Right kidney (tissue), 9 donors: ENCODE results near the gene ZNF800.
"Not testable (repeated sequence)": the region's sequence is repeated elsewhere in the genome, so short reads cannot be mapped to it uniquely, and the experiment has no call there.

Experiments used
- DNase-seq: peaks from one replicate; pipeline ENCODE4 v3.0.0-alpha.2; 2016
- long read RNA-seq, 8 donors: transcript quantifications; one replicate each; lab custom pipeline, GENCODE V29; 2026

ZNF800 gene, protein sequence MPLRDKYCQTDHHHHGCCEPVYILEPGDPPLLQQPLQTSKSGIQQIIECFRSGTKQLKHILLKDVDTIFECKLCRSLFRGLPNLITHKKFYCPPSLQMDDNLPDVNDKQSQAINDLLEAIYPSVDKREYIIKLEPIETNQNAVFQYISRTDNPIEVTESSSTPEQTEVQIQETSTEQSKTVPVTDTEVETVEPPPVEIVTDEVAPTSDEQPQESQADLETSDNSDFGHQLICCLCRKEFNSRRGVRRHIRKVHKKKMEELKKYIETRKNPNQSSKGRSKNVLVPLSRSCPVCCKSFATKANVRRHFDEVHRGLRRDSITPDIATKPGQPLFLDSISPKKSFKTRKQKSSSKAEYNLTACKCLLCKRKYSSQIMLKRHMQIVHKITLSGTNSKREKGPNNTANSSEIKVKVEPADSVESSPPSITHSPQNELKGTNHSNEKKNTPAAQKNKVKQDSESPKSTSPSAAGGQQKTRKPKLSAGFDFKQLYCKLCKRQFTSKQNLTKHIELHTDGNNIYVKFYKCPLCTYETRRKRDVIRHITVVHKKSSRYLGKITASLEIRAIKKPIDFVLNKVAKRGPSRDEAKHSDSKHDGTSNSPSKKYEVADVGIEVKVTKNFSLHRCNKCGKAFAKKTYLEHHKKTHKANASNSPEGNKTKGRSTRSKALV
- long read RNA-seq, donor 1, partial matches to known transcripts = 0 of 1 reads
- long read RNA-seq, donor 1, other reads (novel, unspliced or antisense) = 0 of 1 reads
- long read RNA-seq, donor 2, partial matches to known transcripts = 0 of 1 reads
- long read RNA-seq, donor 2, other reads (novel, unspliced or antisense) = 0 of 1 reads
- long read RNA-seq, donor 3, partial matches to known transcripts = 0 of 1 reads
- long read RNA-seq, donor 3, other reads (novel, unspliced or antisense) = 0 of 1 reads
- long read RNA-seq, donor 4 = 0 reads
- long read RNA-seq, donor 5 = 0 reads
- long read RNA-seq, donor 6, partial matches to known transcripts = 0 of 1 reads
- long read RNA-seq, donor 6, other reads (novel, unspliced or antisense) = 0 of 1 reads
- long read RNA-seq, donor 7 = 0 reads
- long read RNA-seq, donor 8, partial matches to known transcripts = 0 of 1 reads
- long read RNA-seq, donor 8, other reads (novel, unspliced or antisense) = 0 of 1 reads

- peak; percentile 78 for DNase-seq
These were observed at the start of gene ZNF800 for GRCh38 chr7:127392566-127393367. ZNF800 (minus strand) TSS chr7:127392708; CDS start chr7:127391557, 1,151 bp downstream.

- no peak for DNase-seq
These were observed 47.7 kb upstream of the ZNF800 start for GRCh38 chr7:127440206-127440605.

- no peak for DNase-seq
These were observed 46.3 kb upstream of the ZNF800 start for GRCh38 chr7:127438836-127439235.

DNA sequence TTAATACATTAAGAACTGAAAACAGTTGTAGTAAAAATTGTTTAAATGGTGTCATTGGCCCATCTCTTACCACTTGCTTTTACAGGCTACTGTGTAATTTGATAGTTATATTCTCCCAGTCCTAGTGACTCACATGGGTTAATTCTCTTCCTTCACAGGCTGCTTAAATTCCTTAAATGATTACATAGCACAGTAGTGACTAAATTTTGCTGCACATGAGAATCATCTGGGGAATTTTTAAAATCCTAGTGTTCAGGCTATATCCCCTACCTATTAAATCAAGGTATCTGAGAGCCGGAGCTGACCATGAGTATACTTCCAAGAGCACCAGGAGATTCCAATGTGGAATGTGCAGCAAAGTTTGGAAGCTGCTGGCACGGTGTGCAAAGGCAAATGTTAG lies 45.3 kb upstream of the ZNF800 start:
- no peak for DNase-seq

DNA sequence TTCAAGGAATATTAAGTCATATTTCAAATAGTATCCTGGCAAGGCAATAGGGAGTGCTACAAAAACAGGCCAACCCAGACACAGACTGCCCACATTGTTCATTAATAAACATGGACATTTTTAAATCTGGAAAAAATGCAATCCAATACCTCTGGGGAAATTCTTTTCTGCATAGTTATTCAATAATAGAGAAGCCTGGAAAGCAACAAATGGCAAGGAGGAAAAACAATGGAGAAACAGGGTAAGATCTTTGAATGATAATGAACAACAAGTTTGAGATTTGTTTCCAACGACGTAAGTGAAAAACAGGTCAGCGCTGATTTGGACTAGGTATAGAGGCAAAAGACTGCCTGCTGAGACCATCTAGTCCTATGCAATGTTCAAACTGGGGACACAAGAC lies 44.7 kb upstream of the ZNF800 start:
- no peak for DNase-seq

DNA sequence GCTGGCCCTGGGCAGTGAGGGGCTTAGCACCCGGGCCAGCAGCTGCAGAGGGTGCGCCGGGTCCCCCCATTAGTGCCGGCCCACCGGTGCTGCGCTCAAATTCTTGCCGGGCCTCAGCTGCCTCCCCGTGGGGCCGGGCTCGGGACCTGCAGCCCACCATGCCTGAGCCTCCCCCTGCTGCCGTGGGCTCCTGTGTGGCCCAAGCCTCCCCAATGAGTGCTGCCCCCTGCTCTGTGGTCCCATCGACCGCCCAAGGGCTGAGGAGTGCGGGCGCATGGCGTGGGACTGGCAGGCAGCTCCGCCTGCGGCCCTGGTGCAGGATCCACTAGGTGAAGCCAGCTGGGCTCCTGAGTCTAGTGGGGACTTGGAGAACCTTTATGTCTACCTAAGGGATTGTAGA lies 36.8 kb upstream of the ZNF800 start:
- DNase-seq = not testable (repeated sequence)

- DNase-seq = no peak
These were observed 26.7 kb upstream of the ZNF800 start for GRCh38 chr7:127419196-127419595.

GRCh38 chr7:127418459-127418858 lies 26.0 kb upstream of the ZNF800 start:
- DNase-seq = no peak

GRCh38 chr7:127417346-127417745 lies 24.8 kb upstream of the ZNF800 start:
- no peak for DNase-seq

- DNase-seq = no peak
These were observed 22.7 kb upstream of the ZNF800 start for GRCh38 chr7:127415060-127415742.

GRCh38 chr7:127413962-127414361 lies 21.5 kb upstream of the ZNF800 start:
- no peak for DNase-seq

DNA sequence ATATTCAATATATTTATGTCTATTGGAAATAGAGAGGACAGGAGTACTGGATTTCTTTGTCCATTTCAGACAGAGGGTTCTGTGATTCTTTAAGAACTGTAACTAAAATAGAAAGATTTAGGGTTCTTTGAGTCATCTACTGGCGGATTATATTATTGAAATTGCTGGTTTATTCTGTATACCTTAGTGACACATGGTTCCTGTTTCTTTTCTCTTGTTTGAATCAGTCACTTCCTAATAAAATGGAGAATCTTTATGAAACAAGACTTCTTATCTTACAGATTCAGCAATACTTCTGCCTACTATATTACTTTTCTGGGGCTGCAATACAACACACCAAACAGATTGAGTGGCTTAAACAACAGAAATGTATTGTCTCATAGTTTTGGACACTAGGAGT lies 20.8 kb upstream of the ZNF800 start:
- DNase-seq = no peak

DNA sequence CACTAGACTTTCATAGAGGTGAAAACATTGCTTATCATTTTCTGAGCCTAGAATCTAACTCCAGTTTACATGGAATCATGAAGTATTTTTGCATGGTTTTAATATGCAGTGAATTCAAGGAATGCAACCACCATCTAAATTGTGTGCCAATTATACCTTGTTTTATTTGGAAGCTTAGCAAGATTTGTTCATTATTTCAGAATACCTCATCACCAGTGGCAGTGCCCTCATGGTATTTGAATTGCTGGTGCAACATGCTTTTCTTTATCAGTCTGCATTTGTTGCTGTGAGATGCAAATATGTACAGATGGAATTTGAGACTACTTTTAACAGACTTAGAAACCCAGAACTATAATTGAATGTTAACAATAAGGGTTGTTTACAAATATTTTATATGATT lies 18.7 kb upstream of the ZNF800 start:
- no peak for DNase-seq

DNA sequence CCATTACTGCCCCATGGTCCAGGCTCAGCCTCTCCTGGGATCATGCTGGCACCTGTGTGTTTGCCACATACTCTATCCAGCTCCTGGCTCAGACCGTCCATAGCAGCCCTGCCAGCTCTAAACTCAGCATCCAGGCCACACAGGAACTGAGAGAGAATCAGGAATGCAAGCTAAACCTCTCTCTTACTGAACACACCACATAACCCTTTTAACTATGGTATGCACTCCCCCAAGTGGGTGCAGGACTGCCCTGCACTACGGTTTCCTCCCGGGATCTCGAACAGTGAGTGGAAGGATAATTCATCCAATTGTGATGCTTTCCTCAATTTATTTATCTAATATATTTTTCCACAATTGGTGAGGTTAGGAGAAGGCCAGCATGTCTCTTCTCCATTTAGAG lies 17.1 kb upstream of the ZNF800 start:
- DNase-seq = no peak

DNA sequence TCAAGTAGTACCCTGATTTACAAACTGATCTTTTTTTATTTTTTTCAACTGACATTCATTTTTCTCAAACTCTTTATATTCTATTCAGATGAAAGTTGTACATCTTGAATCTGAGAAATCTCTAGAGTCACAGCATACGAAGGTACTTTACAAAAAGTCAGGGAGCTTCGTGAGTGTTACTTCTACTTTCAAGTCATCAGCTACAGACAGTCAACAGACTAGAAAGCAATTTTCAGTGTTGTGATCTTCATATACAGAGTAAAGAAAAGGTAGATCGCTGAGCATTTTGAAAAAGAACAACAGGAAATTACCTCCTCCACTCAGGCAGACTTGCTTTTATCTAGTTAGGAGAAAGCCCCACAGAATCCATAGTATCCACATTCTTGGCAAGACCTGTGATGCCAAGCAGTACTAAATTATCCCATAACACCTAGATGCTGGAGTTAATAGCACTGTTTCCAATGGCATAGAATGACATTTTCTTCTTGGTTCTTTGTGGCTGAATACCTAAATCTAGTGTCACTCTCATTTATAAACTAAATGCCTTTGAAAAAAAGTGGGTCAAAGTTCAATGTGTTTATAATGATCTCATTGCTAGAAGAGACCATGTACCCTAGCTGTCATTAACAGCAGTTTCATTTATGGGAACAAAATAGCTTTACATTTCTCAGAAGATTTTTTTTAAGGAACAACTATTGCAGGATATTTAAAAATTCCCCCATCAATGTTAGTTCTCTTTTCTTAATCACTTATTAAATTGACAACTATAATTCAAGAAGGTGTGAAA lies 12.0 kb upstream of the ZNF800 start:
- no peak for DNase-seq

DNA sequence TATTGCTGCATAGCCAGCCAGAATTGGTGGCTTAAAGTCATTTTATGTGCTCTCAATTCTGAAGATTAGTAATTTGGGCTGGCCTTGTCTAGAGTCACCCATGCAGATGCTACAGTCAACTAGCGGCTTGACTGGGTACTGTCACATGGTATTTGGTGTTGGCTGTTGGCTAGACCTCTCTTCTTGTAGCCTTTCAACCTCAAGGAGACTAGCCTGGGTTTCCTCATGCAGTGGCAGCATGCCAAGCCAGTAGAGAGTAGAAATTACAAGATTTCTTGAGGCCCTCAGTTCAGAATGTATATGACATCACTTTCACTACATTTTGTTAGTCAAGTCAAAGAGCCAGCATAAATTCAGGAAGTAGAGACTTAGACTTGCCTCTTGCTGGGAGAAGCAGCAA lies 3.7 kb upstream of the ZNF800 start:
- DNase-seq = no peak

DNA sequence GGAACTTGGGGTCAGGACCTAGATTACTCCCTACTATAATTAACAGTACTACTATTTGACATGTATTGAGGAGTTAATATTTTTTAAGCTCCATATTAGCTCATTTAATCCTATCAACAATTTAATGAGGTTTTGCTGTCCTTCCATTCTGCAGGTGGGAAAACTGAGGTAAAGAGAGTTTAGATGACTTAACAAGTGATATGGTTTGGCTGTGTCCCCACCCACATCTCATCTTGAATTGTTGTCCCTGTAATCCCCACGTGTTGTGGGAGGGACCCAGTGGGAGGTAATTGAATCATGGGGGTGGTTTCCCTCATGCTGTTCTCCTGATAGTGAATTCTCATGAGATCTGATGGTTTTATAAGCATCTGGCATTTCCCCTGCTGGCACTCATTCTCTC lies 2.6 kb upstream of the ZNF800 start:
- not testable (repeated sequence) for DNase-seq

- DNase-seq = no peak
These were observed 1.0 kb upstream of the ZNF800 start for GRCh38 chr7:127393368-127394058.

GRCh38 chr7:127392182-127392565 lies 334 bp downstream of the ZNF800 start:
- peak; percentile 94 for DNase-seq

- DNase-seq = no peak
These were observed 822 bp downstream of the ZNF800 start for GRCh38 chr7:127391591-127392181.
